Activated CD4-positive, alpha-beta memory T cell treated with anti-CD3 and anti-CD28 coated beads, Interleukin-2, amount 10 ng/mL, durations not matched to agents 7 days and 5 days (primary cell): ENCODE measurements around the gene KCNK10. TPM values are rescaled to one million over a fixed set of nuclear protein-coding genes. Genes with fewer than 3 reads are reported as not detected.
A peak's percentile ranks its signal among the peaks of the same experiment; 100 is the strongest.

ENCODE experiments used
- CTCF ChIA-PET: fragments of 350-600 bp; sonication (Branson Sonifier 250); formaldehyde crosslinking; loops from one replicate; lab custom pipeline; 2021; ENCODE audit warnings: antibody characterized with exemption, inconsistent platforms; lab: Charles Lee
- POLR2A ChIA-PET: fragments of 350-600 bp; sonication (Branson Sonifier 250); formaldehyde crosslinking; loops from one replicate; lab custom pipeline; 2021; ENCODE audit warnings: antibody characterized with exemption; lab: Charles Lee
- DNase-seq: peaks from one replicate; pipeline ENCODE4 v3.0.0-alpha.2; 2020
- H3K27ac Mint-ChIP-seq: one replicate; pipeline ENCODE4 v1.8.0; 2021; ENCODE audit warnings: mild to moderate bottlenecking, mixed read lengths
- H3K27me3 Mint-ChIP-seq: one replicate; pipeline ENCODE4 v1.8.0; 2021; ENCODE audit warnings: mixed read lengths
- H3K36me3 Mint-ChIP-seq: one replicate; pipeline ENCODE4 v1.8.0; 2021; ENCODE audit warnings: low read depth, mixed read lengths
- H3K4me1 Mint-ChIP-seq: one replicate; pipeline ENCODE4 v1.8.0; 2021; ENCODE audit warnings: mixed read lengths
- H3K4me3 Mint-ChIP-seq: one replicate; pipeline ENCODE4 v1.8.0; 2021; ENCODE audit warnings: mild to moderate bottlenecking, mixed read lengths
- H3K9me3 Mint-ChIP-seq: one replicate; pipeline ENCODE4 v1.8.0; 2021; ENCODE audit warnings: mixed read lengths
- total RNA-seq, 2 experiments: library from RNA; stranded (reverse); gene quantifications; one replicate each; pipeline ENCODE4 v1.2.3, GENCODE V29; 2021

The KCNK10 gene
- total RNA-seq, 2 experiments from 2014 or later: not detected

DNA sequence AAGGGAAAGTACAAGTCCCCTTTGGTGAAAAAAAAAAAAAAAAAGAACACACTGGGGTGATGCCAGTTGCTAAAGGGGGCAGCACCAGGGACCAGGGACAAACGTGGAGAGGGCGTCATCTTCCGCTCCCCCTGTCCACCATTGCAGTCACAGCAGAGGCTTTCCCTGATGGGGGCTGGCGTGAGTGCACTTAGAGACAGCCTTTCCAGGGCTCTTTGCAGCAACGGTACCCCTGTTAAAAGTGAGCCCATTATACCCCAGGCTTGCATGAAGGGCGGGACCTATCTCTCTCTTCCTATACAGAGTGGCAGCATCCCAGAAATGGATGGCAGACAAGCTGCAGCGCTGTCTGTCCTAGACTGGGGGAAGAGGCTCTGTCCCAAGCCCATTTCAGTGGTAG lies 155.0 kb downstream of the KCNK10 start:
- no peak overlapping the region for H3K27ac Mint-ChIP-seq
- ChIA-PET CTCF (interaction anchor here (0.8 to 4.1 kb wide), 20 partner anchors 9 to 229 kb away, joined by 3 to 76 read pairs (median 4); no protein-coding TSS in a partner anchor), POLR2A (interaction anchor here (1.0 to 1.1 kb wide), 2 partner anchors 162 to 175 kb away, joined by 3 to 4 read pairs; partner anchors contain the start of gene GALC)
- no peak overlapping the region for H3K4me3 Mint-ChIP-seq
- no peak for DNase-seq
- no peaks in the 10 kb centered on the region for H3K36me3 Mint-ChIP-seq
- H3K27me3 Mint-ChIP-seq: peaks cover 31% of the 10 kb centered on the region
- H3K9me3 Mint-ChIP-seq: no peaks in the 10 kb centered on the region
- peaks cover 25% of the 10 kb centered on the region for H3K4me1 Mint-ChIP-seq

GRCh38 chr14:88166616-88167015 lies 156.5 kb downstream of the KCNK10 start:
- Mint-ChIP-seq H3K4me3 (no peak overlapping the region), H3K36me3 (no peaks in the 10 kb centered on the region), H3K4me1 (peaks cover 25% of the 10 kb centered on the region), H3K9me3 (no peaks in the 10 kb centered on the region), H3K27ac (no peak overlapping the region), H3K27me3 (peaks cover 20% of the 10 kb centered on the region)
- DNase-seq: no peak
- ChIA-PET POLR2A (no interaction called here), CTCF (interaction anchor here (1.1 to 1.2 kb wide), 3 partner anchors 152 to 222 kb away, joined by 3 read pairs; no protein-coding TSS in a partner anchor)

DNA sequence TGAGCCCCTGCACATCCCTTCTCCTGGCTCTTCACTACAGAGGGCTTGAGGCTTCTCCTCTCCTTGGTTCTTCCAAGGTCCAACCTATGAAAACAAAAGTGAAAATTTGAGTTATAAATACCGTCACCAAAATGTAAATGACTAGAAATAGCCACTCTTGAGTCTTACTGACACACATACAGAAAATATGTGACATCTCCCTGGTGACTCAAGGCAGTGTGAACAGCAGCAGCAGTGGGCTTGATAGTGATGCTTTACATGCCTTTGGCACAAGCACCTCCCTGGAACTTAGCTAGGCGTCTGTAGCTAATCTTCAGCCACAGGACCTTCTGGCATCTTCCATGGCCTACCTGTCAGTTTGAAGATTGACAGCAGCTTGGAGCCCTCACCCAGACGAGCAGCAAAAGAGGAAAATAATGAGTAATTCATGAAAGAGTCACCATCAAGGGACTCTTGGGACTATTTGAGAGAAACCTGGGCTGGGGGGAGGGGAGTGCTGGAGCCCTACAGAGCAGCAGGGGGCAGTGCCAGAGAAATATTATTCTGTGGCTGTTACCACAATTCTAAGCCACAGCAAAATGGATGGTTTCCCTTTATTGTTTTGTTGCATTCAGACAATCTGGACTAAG lies 158.0 kb downstream of the KCNK10 start:
- DNase-seq: no peak
- POLR2A ChIA-PET: no interaction called here
- Mint-ChIP-seq H3K4me3 (no peak overlapping the region), H3K4me1 (peaks cover 25% of the 10 kb centered on the region), H3K36me3 (no peaks in the 10 kb centered on the region), H3K9me3 (no peaks in the 10 kb centered on the region), H3K27ac (peak overlapping the region; percentile 23), H3K27me3 (peaks cover 14% of the 10 kb centered on the region)
- CTCF ChIA-PET: interaction anchor here (0.7 kb wide), 1 partner anchor 555 kb away, joined by 3 read pairs; no protein-coding TSS in a partner anchor

DNA sequence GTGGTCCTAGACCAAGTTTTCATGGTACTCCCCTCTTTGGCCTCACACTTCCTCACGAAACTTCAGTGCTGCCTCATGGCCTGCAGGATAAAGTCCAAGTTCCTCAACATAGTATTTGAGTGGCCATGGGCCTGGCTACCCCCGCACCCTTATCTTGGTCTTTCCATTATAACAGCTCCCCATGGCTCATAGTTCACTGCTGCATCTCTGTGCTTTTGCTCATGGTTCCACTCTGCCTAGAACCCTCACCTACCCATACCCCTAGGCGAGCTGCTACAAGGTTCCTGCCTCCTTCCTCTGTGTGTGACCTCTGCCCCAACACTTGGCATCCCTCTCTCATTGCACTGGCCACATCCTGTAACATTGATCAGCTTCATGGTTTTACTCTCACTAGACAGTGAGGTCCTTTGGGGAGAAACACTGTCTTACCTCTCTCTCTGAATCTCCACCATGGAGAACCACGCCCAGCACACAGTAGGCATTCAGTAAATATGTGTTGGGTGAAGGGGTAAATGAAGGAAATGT lies 159.3 kb downstream of the KCNK10 start:
- no peak overlapping the region for H3K4me3 Mint-ChIP-seq
- DNase-seq: no peak
- H3K27me3 Mint-ChIP-seq: peaks cover 17% of the 10 kb centered on the region
- ChIA-PET CTCF (interaction anchor here (1.0 to 1.2 kb wide), 3 partner anchors 26 to 219 kb away, joined by 3 to 4 read pairs (median 3); no protein-coding TSS in a partner anchor), POLR2A (interaction anchor here (1.3 kb wide), 1 partner anchor 171 kb away, joined by 4 read pairs; the partner anchor contains the start of gene GALC)
- H3K4me1 Mint-ChIP-seq: peaks cover 25% of the 10 kb centered on the region
- H3K27ac Mint-ChIP-seq: peak overlapping the region; percentile 48
- no peaks in the 10 kb centered on the region for H3K36me3 Mint-ChIP-seq
- H3K9me3 Mint-ChIP-seq: no peaks in the 10 kb centered on the region

DNA sequence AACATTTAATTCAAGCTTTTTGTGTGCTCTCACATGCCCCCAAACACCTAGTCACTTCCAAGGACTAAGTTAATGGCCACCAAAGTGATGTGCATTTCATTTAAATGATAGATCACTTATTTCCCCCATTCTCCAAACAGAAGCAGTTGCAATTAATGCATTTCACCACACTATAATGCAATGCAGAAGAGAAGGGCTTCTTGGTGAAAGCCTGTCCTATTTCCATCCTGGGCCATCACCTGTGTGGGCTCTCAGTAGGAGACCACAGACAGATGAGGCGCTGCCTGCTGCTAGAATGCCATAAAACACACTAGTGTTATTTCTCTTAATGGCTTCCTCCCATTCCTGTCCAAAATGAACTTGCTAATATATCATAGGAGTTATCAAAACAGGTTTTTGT lies 166.9 kb downstream of the KCNK10 start:
- no peaks in the 10 kb centered on the region for H3K9me3 Mint-ChIP-seq
- POLR2A ChIA-PET: no interaction called here
- H3K27ac Mint-ChIP-seq: no peak overlapping the region
- CTCF ChIA-PET: no interaction called here
- H3K36me3 Mint-ChIP-seq: no peaks in the 10 kb centered on the region
- DNase-seq: no peak
- no peak overlapping the region for H3K4me3 Mint-ChIP-seq
- no peaks in the 10 kb centered on the region for H3K4me1 Mint-ChIP-seq
- H3K27me3 Mint-ChIP-seq: peaks cover 20% of the 10 kb centered on the region

GRCh38 chr14:88154926-88155325 lies 168.1 kb downstream of the KCNK10 start:
- no peak overlapping the region for H3K4me3 Mint-ChIP-seq
- H3K36me3 Mint-ChIP-seq: no peaks in the 10 kb centered on the region
- H3K9me3 Mint-ChIP-seq: no peaks in the 10 kb centered on the region
- H3K4me1 Mint-ChIP-seq: no peaks in the 10 kb centered on the region
- POLR2A ChIA-PET: no interaction called here
- H3K27ac Mint-ChIP-seq: no peak overlapping the region
- H3K27me3 Mint-ChIP-seq: peaks cover 13% of the 10 kb centered on the region
- CTCF ChIA-PET: no interaction called here
- no peak for DNase-seq

GRCh38 chr14:88154321-88154720 lies 168.7 kb downstream of the KCNK10 start:
- no peak overlapping the region for H3K4me3 Mint-ChIP-seq
- no peak overlapping the region for H3K27ac Mint-ChIP-seq
- ChIA-PET CTCF (no interaction called here), POLR2A (no interaction called here)
- H3K27me3 Mint-ChIP-seq: peaks cover 11% of the 10 kb centered on the region
- no peaks in the 10 kb centered on the region for H3K36me3 Mint-ChIP-seq
- no peaks in the 10 kb centered on the region for H3K4me1 Mint-ChIP-seq
- DNase-seq: no peak
- H3K9me3 Mint-ChIP-seq: no peaks in the 10 kb centered on the region

DNA sequence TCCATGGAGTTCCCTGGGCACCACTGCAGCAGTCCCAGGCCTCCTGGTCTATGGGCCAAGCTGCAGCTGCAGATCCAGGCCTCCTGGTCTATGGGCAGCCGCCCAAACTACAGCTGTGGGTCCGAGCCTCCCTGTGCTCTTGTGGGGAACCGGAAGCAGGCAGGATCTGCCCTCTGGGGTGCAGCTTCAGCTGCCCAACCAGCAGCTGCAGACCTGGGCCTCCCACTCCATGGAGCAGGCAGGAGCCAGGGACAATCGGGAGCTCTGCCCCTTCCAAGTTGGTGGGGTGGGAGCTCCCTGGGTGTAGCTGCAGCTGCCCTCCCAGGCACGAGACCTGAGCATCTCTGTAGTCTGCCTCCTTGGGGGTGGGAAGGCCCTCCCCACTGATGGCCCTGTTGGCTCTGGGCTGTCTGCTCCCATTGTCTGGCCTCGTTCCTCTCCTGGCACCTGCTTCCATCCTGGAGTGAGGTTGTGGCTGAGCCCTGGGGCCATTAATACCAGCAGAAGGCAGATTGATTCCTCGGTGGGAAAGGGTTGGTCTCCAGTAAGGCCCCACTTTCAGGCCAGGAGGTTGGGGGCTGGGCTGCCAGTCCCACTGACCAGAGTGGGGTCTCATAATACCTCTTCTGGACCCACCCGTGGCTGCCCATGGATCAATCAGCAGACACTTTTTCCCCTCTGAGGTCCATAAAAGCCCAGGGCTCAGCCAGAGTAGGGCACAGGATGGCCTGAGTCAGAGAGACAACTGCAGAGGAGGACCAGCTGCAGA lies 176.0 kb downstream of the KCNK10 start:
- CTCF ChIA-PET: no interaction called here
- Mint-ChIP-seq H3K4me3 (no peak overlapping the region), H3K36me3 (no peaks in the 10 kb centered on the region), H3K27me3 (peaks cover 2% of the 10 kb centered on the region), H3K9me3 (no peaks in the 10 kb centered on the region), H3K4me1 (no peaks in the 10 kb centered on the region), H3K27ac (no peak overlapping the region)
- DNase-seq: no peak
- POLR2A ChIA-PET: no interaction called here

- POLR2A ChIA-PET: no interaction called here
- no peak overlapping the region for H3K4me3 Mint-ChIP-seq
- H3K9me3 Mint-ChIP-seq: no peaks in the 10 kb centered on the region
- DNase-seq: no peak
- no peaks in the 10 kb centered on the region for H3K36me3 Mint-ChIP-seq
- H3K4me1 Mint-ChIP-seq: no peaks in the 10 kb centered on the region
- no peak overlapping the region for H3K27ac Mint-ChIP-seq
- H3K27me3 Mint-ChIP-seq: no peaks in the 10 kb centered on the region
- CTCF ChIA-PET: no interaction called here
These were observed 179.3 kb downstream of the KCNK10 start for GRCh38 chr14:88143810-88144209.

DNA sequence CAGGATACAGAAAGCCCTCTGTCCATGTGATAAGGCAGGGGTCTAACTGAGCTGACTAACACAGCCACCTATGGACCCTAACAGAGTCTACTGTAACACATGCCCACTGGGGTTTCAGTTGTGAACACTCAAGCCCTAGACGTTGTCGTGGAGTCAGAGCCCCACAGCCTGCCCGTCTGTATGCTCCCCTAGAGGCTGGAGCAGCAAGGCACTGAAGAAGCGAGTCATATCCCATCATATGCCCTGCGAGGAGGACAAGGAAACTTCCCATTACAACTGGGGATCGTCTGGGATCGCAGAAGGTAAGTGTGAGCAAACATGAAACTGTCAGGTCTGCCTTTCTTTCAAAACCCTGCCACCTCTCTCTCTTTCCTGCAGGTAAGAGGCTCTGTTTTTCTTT lies 180.1 kb downstream of the KCNK10 start:
- ChIA-PET POLR2A (no interaction called here), CTCF (no interaction called here)
- DNase-seq: no peak
- H3K27ac Mint-ChIP-seq: no peak overlapping the region
- no peaks in the 10 kb centered on the region for H3K4me1 Mint-ChIP-seq
- no peaks in the 10 kb centered on the region for H3K27me3 Mint-ChIP-seq
- no peaks in the 10 kb centered on the region for H3K9me3 Mint-ChIP-seq
- H3K36me3 Mint-ChIP-seq: no peaks in the 10 kb centered on the region
- H3K4me3 Mint-ChIP-seq: no peak overlapping the region

DNA sequence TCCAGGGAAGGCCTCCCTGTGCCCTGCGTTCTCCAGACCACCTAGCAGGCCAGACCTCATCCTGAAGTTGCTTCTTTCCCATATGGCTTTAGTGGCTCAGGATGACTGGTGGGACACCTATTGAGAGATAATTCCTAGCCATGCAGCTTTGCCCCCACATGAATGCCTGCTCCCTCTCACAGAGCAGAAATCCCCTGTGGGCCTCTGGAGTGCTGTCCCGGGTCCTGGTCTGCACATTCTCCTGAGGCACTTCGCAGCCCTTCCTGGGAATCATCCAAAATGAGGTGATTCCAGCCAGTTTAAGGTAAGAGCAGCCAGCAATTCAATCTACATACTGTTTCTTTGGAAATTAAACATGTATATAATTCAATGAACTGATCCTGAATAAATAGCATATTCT lies 182.2 kb downstream of the KCNK10 start:
- POLR2A ChIA-PET: no interaction called here
- no peaks in the 10 kb centered on the region for H3K27me3 Mint-ChIP-seq
- no peaks in the 10 kb centered on the region for H3K36me3 Mint-ChIP-seq
- H3K4me1 Mint-ChIP-seq: no peaks in the 10 kb centered on the region
- no peak overlapping the region for H3K27ac Mint-ChIP-seq
- no peak for DNase-seq
- no peaks in the 10 kb centered on the region for H3K9me3 Mint-ChIP-seq
- CTCF ChIA-PET: no interaction called here
- H3K4me3 Mint-ChIP-seq: no peak overlapping the region

DNA sequence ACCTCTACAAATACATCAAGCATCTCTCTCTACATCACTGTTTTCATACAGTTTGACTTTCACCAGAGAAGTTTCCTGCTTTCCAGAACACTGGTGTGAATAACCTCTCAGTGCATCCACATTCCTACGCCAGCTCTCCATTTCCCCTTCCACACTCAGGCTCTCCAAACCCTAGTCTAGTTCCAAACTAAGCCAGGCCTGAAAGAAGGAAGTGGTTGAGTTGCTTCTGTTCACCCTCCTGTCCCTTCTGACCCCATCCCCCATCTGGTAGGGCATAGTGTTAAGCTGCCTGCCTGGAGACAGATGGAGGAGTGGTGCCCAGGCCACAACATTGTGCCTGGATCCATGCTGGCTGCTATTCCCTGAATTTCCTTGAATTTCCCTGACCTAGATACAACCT lies 185.7 kb downstream of the KCNK10 start:
- POLR2A ChIA-PET: no interaction called here
- Mint-ChIP-seq H3K27me3 (no peaks in the 10 kb centered on the region), H3K9me3 (peaks cover 5% of the 10 kb centered on the region), H3K27ac (no peak overlapping the region), H3K4me1 (no peaks in the 10 kb centered on the region), H3K4me3 (no peak overlapping the region), H3K36me3 (no peaks in the 10 kb centered on the region)
- CTCF ChIA-PET: no interaction called here
- DNase-seq: no peak
